Stimulated activated CD8-positive, alpha-beta memory T cell treated with anti-CD3 and anti-CD28 coated beads, Interleukin-15, amount 100 ng/mL, for 4 hours (primary cell): Measurements from ENCODE around the gene GCK.

Experiments
- DNase-seq, 2 donors: peaks; one replicate each; pipeline ENCODE4 v3.0.0-alpha.2; 2020; ENCODE audit warnings: low read depth in 2 of 2

GCK gene

GRCh38 chr7:44116789-44117666 is 72.2 kb downstream of the GCK start:
- DNase-seq = no peak

GRCh38 chr7:44116087-44116788 is 73.0 kb downstream of the GCK start:
- DNase-seq = no peak

- no peak for DNase-seq
Observed at GRCh38 chr7:44114586-44115310, 74.5 kb downstream of the GCK start.

- no peak for DNase-seq
Observed at GRCh38 chr7:44113764-44114354, 75.4 kb downstream of the GCK start.

GRCh38 chr7:44112997-44113763 is 76.1 kb downstream of the GCK start:
- DNase-seq = no peak

GRCh38 chr7:44112231-44112996 is 76.8 kb downstream of the GCK start:
- DNase-seq = no peak

- no peak for DNase-seq
Observed at GRCh38 chr7:44111761-44112160, 77.5 kb downstream of the GCK start.

- no peak for DNase-seq
Observed at GRCh38 chr7:44110719-44111635, 78.3 kb downstream of the GCK start.

- no peak for DNase-seq
Observed at GRCh38 chr7:44109991-44110390, 79.2 kb downstream of the GCK start.

- DNase-seq = no peak
Observed at GRCh38 chr7:44108768-44109750, 80.2 kb downstream of the GCK start.

- no peak for DNase-seq
Observed at GRCh38 chr7:44107961-44108767, 81.1 kb downstream of the GCK start.

GRCh38 chr7:44107116-44107960 is 81.9 kb downstream of the GCK start:
- no peak for DNase-seq

- DNase-seq = no peak
Observed at GRCh38 chr7:44106311-44107065, 82.8 kb downstream of the GCK start.

- DNase-seq = no peak
Observed at GRCh38 chr7:44105832-44106231, 83.4 kb downstream of the GCK start.

- DNase-seq = no peak
Observed at GRCh38 chr7:44104860-44105771, 84.1 kb downstream of the GCK start.
